HCT116 (cell line): ENCODE measurements around the gene FCGR3A.
"Not testable (repeated sequence)": the region's sequence is repeated elsewhere in the genome, so short reads cannot be mapped to it uniquely, and the experiment has no call there.

Experiments used
- CTCF ChIP-seq, 3 experiments: fragments of 200-600 bp in 1 of 3; sonication (generic) in 1 of 3; IDR thresholded peaks in 2 of 3; conservative IDR thresholded peaks in 1 of 3; 2 replicates each; pipeline ENCODE4 v1.5.1; 2012 to 2017; ENCODE audit warnings: low read depth in 2 of 3, low read length in 2 of 3, antibody characterized with exemption in 1 of 3, borderline replicate concordance in 1 of 3, control low read depth in 1 of 3, mild to moderate bottlenecking in 1 of 3, mixed read lengths in 1 of 3, mixed run types in 1 of 3, moderate library complexity in 1 of 3; ENCODE audit not compliant: insufficient read depth in 1 of 3
- ELF1 ChIP-seq: IDR thresholded peaks from 2 replicates; pipeline ENCODE4 v1.6.1; 2012; ENCODE audit warnings: low read depth, borderline replicate concordance
- EZH2 ChIP-seq: fragments of 200-600 bp; sonication (generic); IDR thresholded peaks from 2 replicates; pipeline ENCODE4 v1.6.1; 2017; ENCODE audit warnings: antibody characterized with exemption, mixed run types
- EZH2phosphoT487 ChIP-seq: fragments of 200-600 bp; IDR thresholded peaks from 2 replicates; pipeline ENCODE4 v1.6.1; 2018; ENCODE audit warnings: antibody characterized with exemption, borderline replicate concordance
- POLR2A ChIP-seq: IDR thresholded peaks from 2 replicates; pipeline ENCODE4 v1.7.0; 2011; ENCODE audit warnings: borderline replicate concordance; ENCODE audit not compliant: insufficient read depth, insufficient read length; ENCODE audit errors: extremely low read depth
- POLR2AphosphoS5 ChIP-seq: IDR thresholded peaks from 2 replicates; pipeline ENCODE4 v1.6.1; 2011; ENCODE audit warnings: mild to moderate bottlenecking, low read depth, low read length, moderate library complexity
- RAD21 ChIP-seq: IDR thresholded peaks from 2 replicates; pipeline ENCODE4 v1.6.1; 2012; ENCODE audit warnings: low read depth, mild to moderate bottlenecking
- REST ChIP-seq: IDR thresholded peaks from 2 replicates; pipeline ENCODE4 v1.6.1; 2012; ENCODE audit warnings: low read depth
- SIN3A ChIP-seq: IDR thresholded peaks from 2 replicates; pipeline ENCODE4 v1.6.1; 2012; ENCODE audit warnings: low read depth
- SP1 ChIP-seq: IDR thresholded peaks from 2 replicates; pipeline ENCODE4 v1.6.1; 2012; ENCODE audit warnings: low read depth
- TCF7L2 ChIP-seq: IDR thresholded peaks from 2 replicates; pipeline ENCODE4 v1.7.0; 2011; ENCODE audit warnings: borderline replicate concordance, inconsistent platforms; ENCODE audit not compliant: insufficient read depth, insufficient read length; ENCODE audit errors: extremely low read depth
- TF ChIP-seq, protein P1 (sequence below): IDR thresholded peaks from 2 replicates; pipeline ENCODE4 v1.6.1; 2012

GRCh38 chr1:161556143-161556542, 6.5 kb upstream of the FCGR3A start:
- TF ChIP-seq REST; POLR2A; TCF7L2; CTCF (IDR thresholded peaks at IDR 0.05 in 2 of 3, conservative IDR thresholded peaks at IDR 0.05 in 1 of 3; ENCODE audit: borderline replicate concordance in 1 of 3, insufficient read depth in 1 of 3, low read depth in 2 of 3, low read length in 2 of 3); RAD21; EZH2phosphoT487; SIN3A; EZH2; SP1; ELF1; POLR2AphosphoS5: not testable (repeated sequence)
- TF ChIP-seq, protein P1, sequence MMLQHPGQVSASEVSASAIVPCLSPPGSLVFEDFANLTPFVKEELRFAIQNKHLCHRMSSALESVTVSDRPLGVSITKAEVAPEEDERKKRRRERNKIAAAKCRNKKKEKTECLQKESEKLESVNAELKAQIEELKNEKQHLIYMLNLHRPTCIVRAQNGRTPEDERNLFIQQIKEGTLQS: not testable (repeated sequence)
